Gastrocnemius medialis (tissue), 4 donors: ENCODE results near the gene DUSP1. TPM values are rescaled to one million over a fixed set of nuclear protein-coding genes. Genes with fewer than 3 reads are reported as not detected.

ENCODE experiments used
- ATAC-seq, 2 donors: fragments of 150-250 bp; one replicate each; pipeline ENCODE4 v1.9.1; 2016
- DNase-seq, 2 donors: peaks; one replicate each; pipeline ENCODE4 v3.0.0-alpha.2; 2019
- H3K27ac ChIP-seq, 4 donors: fragments of 200-600 bp; sonication (generic); 1 replicate in 1 of 4; 2 replicates in 3 of 4; pipeline ENCODE4 v1.5.1; 2016 to 2018; ENCODE audit warnings: mild to moderate bottlenecking in 2 of 4, moderate library complexity in 1 of 4
- H3K27me3 ChIP-seq, 3 donors: fragments of 200-600 bp; sonication (generic) in 2 of 3; 1 replicate in 1 of 3; 2 replicates in 2 of 3; pipeline versions ENCODE4 v1.5.1 to v1.6.0; 2016 to 2019; ENCODE audit warnings: mild to moderate bottlenecking in 1 of 3, moderate library complexity in 1 of 3
- H3K36me3 ChIP-seq, 2 donors: fragments of 200-600 bp; sonication (generic) in 1 of 2; one replicate each; pipeline ENCODE4 v1.5.1; 2017 to 2018
- H3K4me1 ChIP-seq, 2 donors: fragments of 200-600 bp; sonication (generic) in 1 of 2; one replicate each; pipeline ENCODE4 v1.5.1; 2016 to 2017; ENCODE audit warnings: mild to moderate bottlenecking in 2 of 2
- H3K4me3 ChIP-seq, 4 donors: fragments of 200-600 bp; sonication (generic) in 3 of 4; 1 replicate in 1 of 4; 2 replicates in 3 of 4; pipeline ENCODE4 v1.5.1; 2016 to 2019; ENCODE audit warnings: mild to moderate bottlenecking in 2 of 4
- H3K9me3 ChIP-seq, 3 donors: fragments of 200-600 bp; sonication (generic) in 2 of 3; 1 replicate in 1 of 3; 2 replicates in 2 of 3; pipeline ENCODE4 v1.5.1; 2016 to 2019
- CTCF ChIP-seq, 5 experiments: fragments of 450-650 bp in 3 of 5; fragments of 200-600 bp in 2 of 5; sonication (generic) in 2 of 5; IDR thresholded peaks in 4 of 5; conservative IDR thresholded peaks in 1 of 5; 1 replicate in 4 of 5; 2 replicates in 1 of 5; pipeline ENCODE4 v1.5.1; 2016 to 2019; ENCODE audit warnings: antibody characterized with exemption in 5 of 5, mild to moderate bottlenecking in 3 of 5, moderate library complexity in 3 of 5
- POLR2A ChIP-seq, 2 donors: fragments of 450-650 bp; IDR thresholded peaks; one replicate each; pipeline ENCODE4 v1.6.1; 2017; ENCODE audit warnings: antibody characterized with exemption in 2 of 2, mild to moderate bottlenecking in 2 of 2, moderate library complexity in 2 of 2
- in situ Hi-C, 4 donors: fragments of 200-750 bp; cut with MboI; loops; one replicate each; pipeline versions ENCODE4 v1.15.0 to v1.8.0; 2017; ENCODE audit warnings: low sequenced_read_pairs in 4 of 4
- intact Hi-C: fragments of 100-400 bp; cut with DNase I; formaldehyde crosslinking; loops from one replicate; pipeline ENCODE4 v1.15.1; 2023; ENCODE audit warnings: low total_unique reads
- total RNA-seq, 4 donors: library from RNA; depleted of rRNA; stranded (reverse); fragments of >200 nt; gene quantifications; one replicate each; pipeline versions ENCODE4 v1.1.0 to v1.2.3, GENCODE V29; 2016

Gene DUSP1
- total RNA-seq, 4 donors from 2014 or later, result 345 to 1,004 (median 793) TPM

GRCh38 chr5:172746725-172747124, 24.3 kb downstream of the DUSP1 start:
- Histone ChIP-seq H3K4me3 (no peak overlapping the region), H3K36me3 (no peaks in the 10 kb centered on the region), H3K27me3 (no peaks in the 10 kb centered on the region), H3K4me1 (peaks cover 23% of the 10 kb centered on the region in 2 donors), H3K9me3 (no peaks in the 10 kb centered on the region), H3K27ac (no peak overlapping the region)
- TF ChIP-seq CTCF (IDR thresholded peaks at IDR 0.05 in 4 of 5, conservative IDR thresholded peaks at IDR 0.05 in 1 of 5) (no peak), POLR2A (IDR thresholded peaks at IDR 0.05) (no peak)
- DNase-seq (no peak), ATAC-seq (no peak)
- in situ Hi-C loops (no loop called here), intact Hi-C loops (no loop called here)

GRCh38 chr5:172745838-172746237, 25.2 kb downstream of the DUSP1 start:
- no peak for TF ChIP-seq POLR2A (IDR thresholded peaks at IDR 0.05)
- TF ChIP-seq CTCF (IDR thresholded peaks at IDR 0.05 in 4 of 5, conservative IDR thresholded peaks at IDR 0.05 in 1 of 5), result no peak
- H3K4me1 ChIP-seq, result peaks cover 24 to 28% of the 10 kb centered on the region in 2 donors
- no peaks in the 10 kb centered on the region for H3K9me3 ChIP-seq
- H3K4me3 ChIP-seq, result no peak overlapping the region
- in situ Hi-C loops, result no loop called here
- ATAC-seq (no peak), DNase-seq (no peak)
- H3K27me3 ChIP-seq, result no peaks in the 10 kb centered on the region
- H3K27ac ChIP-seq, result no peak overlapping the region
- intact Hi-C loops, result no loop called here
- H3K36me3 ChIP-seq, result no peaks in the 10 kb centered on the region

- DNase-seq (no peak), ATAC-seq (no peak)
- peaks cover 25 to 27% of the 10 kb centered on the region in 2 donors for H3K4me1 ChIP-seq
- TF ChIP-seq POLR2A (IDR thresholded peaks at IDR 0.05), result no peak
- TF ChIP-seq CTCF (IDR thresholded peaks at IDR 0.05 in 4 of 5, conservative IDR thresholded peaks at IDR 0.05 in 1 of 5), result no peak
- no peaks in the 10 kb centered on the region for H3K9me3 ChIP-seq
- no peaks in the 10 kb centered on the region for H3K27me3 ChIP-seq
- in situ Hi-C loops (no loop called here), intact Hi-C loops (no loop called here)
- no peak overlapping the region for H3K27ac ChIP-seq
- H3K36me3 ChIP-seq, result no peaks in the 10 kb centered on the region
- H3K4me3 ChIP-seq, result no peak overlapping the region
Observed at GRCh38 chr5:172745406-172745805, 25.6 kb downstream of the DUSP1 start.

- Histone ChIP-seq H3K4me3 (no peak overlapping the region), H3K27me3 (no peaks in the 10 kb centered on the region), H3K27ac (no peak overlapping the region), H3K9me3 (no peaks in the 10 kb centered on the region), H3K36me3 (no peaks in the 10 kb centered on the region), H3K4me1 (peaks cover 16 to 19% of the 10 kb centered on the region in 2 donors)
- intact Hi-C loops, result no loop called here
- no peak for ATAC-seq
- DNase-seq, result no peak
- TF ChIP-seq POLR2A (IDR thresholded peaks at IDR 0.05) (no peak), CTCF (IDR thresholded peaks at IDR 0.05 in 4 of 5, conservative IDR thresholded peaks at IDR 0.05 in 1 of 5) (no peak)
- in situ Hi-C loops, result no loop called here
Observed at GRCh38 chr5:172744123-172745104, 26.6 kb downstream of the DUSP1 start.
